HG02571 (cell line): Measurements from ENCODE around the gene MICAL3.
"Not testable (repeated sequence)": the region's sequence is repeated elsewhere in the genome, so short reads cannot be mapped to it uniquely, and the experiment has no call there.

ENCODE experiments used
- ATAC-seq: cut with Tn5 transposase; IDR thresholded peaks from one replicate; pipeline ENCODE4 v1.9.1; 2021; ENCODE audit warnings: mild to moderate bottlenecking, moderate library complexity; ENCODE audit not compliant: unreplicated experiment

Gene MICAL3

DNA sequence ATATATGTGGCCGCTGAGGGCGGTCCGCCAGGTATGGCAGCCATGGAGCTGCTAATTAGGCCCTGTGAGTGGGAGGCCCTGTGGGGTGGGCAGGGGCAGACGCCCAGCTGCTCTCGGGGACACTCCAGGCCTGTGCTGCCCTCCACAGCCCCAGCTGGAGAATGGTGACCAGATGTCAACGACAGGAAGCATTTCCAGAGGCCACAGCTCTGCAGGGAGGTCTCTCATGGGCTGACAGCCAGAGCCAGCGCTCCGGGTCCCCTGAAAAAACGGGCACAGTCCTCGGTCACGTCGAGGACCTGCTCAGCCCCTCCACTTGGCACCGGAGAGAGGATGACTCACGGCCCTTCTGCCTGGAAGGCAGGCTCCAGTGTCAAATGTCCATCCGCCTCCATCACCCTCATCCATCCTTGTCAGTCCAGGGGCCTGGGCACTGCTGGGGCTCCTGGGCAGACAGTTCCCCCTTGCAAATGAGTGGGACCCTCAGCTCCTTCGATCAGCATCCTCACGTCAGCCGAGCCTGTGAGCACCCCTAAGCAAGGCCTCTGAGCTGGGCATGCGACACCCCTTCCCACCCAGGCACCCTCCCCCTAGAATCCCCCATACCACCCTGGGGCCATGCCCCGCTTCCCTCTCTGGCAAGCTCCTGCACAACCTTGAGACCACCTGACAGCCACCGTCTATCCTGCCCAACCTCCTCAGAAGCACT is 252.0 kb downstream of the MICAL3 start:
- ATAC-seq, result no peak

- no peak for ATAC-seq
Observed at GRCh38 chr22:17770180-17771077, 253.9 kb downstream of the MICAL3 start.

GRCh38 chr22:17769716-17770082 is 254.7 kb downstream of the MICAL3 start:
- no peak for ATAC-seq

DNA sequence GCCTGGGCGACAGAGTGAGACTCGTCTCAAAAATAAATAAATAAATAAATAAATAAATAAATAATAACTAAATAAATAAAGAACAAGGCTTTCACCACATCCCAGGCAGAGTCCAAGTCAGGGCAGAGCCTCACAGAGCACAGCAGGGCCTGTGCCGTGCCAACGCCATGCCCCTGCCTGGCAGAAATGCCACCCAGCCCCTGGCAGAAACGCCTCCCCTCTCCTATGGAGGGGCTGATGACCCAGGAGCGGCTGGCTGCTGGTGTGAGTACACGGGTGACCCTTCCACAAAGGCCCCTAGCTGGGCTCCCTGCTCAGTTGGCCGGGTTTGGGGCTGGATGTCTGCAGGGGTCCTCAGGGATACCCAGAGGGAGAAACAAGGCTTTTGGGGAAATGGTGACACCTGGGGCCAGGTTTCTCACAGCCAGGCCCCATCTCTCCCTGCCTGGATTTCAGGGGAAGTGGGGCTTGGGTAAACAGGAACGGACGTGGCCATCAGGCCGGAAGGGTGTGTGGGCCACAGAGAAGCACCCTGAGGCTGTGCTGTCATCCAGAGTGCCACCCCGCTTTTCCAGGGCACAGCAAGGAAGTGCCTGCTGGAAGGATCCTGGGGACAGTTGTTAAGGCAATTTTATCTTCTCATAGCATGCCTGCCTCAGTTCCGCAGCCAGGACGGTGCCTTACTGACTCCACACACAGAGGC is 255.2 kb downstream of the MICAL3 start:
- no peak for ATAC-seq

DNA sequence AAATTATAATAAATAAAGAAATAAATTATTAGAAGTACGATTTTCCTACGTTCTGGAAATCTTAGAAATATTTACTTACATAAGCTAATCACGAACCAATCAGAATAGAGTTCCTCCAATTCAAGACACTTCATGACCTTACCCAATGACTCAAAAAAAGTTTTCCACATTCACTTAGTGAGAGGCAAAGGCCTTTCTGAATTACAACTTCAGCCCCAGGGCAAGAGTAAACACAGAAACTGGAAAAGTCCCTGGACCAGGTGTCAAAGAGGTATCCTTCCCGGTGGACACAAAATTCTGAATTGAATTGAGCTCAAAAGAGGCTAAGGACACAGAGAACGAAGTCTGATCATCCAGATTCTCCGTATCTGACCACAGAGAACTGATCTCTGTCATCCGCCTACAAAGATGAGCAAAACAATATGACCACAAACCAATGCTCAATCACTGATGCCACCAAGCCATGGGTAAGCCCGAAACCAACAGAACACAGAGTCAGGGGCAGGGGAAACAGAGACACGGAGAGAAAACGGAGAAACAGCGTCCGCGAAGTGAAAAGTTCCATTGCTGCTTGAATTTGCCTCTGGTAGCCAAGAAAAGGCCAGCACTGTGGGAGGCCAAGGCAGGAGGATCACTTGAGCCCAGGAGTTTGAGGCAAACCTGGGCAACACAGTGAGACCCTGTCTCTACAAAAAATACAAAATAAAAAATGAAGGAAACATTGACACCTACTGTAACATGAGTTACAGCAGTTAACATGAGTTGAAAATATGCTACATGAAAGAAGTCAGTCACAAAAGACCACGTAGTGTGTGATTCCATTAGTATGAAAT is 256.9 kb downstream of the MICAL3 start:
- peak; percentile 69 for ATAC-seq

DNA sequence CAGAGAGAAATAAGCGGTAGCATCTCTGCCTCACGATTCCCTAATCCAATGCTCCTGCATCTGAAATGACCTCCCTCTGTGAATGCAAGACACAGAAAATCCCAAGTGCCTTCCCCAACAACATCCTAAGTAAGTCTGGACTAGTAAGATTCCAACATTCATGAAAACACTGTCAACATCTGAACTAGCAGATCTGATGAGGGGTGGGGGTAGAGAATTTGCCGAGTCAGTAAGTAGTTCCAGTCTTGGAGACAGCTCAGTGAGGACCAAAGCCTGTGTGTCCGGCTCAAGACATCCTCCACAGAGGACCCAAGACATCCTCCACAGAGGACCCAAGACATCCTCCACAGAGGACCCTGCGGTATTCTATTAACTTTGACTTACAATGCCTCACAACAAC is 259.5 kb downstream of the MICAL3 start:
- ATAC-seq, result not testable (repeated sequence)

DNA sequence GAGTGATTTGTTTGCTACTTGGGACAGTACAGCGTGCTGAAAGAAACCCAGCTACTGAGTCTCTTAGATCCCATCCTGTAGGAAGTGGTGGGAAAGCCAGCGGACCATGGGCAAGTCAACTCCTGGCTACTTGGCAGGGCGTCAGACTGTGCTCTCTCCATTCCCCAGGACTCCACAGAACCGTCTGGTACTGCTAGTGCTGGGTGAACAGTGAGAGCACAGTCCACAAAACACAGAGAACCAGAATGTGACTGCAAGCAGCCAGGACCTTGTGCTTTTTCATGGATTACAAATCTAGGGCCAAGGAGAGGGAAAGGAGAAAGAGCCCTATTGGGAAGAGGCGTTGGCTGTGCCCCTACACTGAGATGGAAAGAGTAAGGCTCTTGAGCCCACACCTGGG is 260.3 kb downstream of the MICAL3 start:
- ATAC-seq, result no peak

GRCh38 chr22:17763442-17763841 is 260.9 kb downstream of the MICAL3 start:
- not testable (repeated sequence) for ATAC-seq

- no peak for ATAC-seq
Observed at GRCh38 chr22:17761138-17761488, 263.2 kb downstream of the MICAL3 start.

DNA sequence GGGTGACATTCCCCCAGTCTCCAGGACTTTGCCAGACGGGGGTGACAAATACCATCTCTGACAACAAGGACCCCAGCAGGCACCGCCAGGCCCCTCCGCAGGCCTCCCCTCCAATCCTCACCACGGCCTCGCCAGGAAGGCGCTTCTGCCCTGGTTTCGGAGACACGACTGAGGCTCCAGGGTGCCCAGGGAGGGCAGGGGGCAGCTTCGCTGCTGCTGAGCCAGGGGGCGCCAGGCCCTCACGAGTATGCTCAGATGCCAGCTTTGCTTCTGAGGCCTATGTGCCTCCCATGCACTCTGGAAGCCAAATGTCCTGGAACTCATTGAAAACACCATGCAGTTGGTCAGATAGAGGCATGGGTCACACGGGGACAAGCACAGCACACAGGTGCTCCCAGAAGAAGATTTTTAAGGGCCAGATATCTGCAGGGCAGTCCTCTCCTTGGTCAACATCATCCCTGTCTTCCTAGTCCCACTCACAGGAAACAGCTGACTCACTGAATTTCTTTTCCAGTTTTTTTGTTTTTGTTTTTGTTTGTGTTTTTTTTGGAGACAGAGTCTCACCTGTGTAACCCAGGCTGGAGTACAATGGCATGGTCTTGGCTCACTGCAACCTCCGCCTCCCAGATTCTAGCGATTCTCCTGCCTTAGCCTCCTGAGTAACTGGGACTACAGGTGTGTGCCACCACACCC is 270.0 kb downstream of the MICAL3 start:
- ATAC-seq, result no peak

GRCh38 chr22:17753401-17753989 is 270.9 kb downstream of the MICAL3 start:
- ATAC-seq, result no peak

DNA sequence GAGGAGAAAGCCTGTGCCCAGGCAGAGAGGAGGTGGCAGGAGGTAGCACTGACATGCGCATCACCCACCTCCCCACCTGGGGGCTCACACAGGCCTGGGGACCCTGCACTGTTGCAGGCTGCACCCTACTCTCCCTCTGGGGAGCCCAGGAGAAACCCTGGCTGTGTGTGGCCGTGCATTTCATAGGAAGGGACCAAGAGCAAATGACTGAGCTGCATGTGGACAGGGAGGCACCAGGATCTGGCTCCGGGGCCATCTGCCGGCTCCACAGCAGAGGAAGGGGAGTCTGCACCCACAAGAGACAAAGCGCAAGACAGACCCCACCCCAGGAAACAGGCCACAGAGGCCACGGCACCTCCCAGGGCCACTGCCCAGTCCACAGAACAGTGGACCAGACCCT is 272.8 kb downstream of the MICAL3 start:
- no peak for ATAC-seq

GRCh38 chr22:17749605-17750395 is 274.6 kb downstream of the MICAL3 start:
- ATAC-seq, result no peak

DNA sequence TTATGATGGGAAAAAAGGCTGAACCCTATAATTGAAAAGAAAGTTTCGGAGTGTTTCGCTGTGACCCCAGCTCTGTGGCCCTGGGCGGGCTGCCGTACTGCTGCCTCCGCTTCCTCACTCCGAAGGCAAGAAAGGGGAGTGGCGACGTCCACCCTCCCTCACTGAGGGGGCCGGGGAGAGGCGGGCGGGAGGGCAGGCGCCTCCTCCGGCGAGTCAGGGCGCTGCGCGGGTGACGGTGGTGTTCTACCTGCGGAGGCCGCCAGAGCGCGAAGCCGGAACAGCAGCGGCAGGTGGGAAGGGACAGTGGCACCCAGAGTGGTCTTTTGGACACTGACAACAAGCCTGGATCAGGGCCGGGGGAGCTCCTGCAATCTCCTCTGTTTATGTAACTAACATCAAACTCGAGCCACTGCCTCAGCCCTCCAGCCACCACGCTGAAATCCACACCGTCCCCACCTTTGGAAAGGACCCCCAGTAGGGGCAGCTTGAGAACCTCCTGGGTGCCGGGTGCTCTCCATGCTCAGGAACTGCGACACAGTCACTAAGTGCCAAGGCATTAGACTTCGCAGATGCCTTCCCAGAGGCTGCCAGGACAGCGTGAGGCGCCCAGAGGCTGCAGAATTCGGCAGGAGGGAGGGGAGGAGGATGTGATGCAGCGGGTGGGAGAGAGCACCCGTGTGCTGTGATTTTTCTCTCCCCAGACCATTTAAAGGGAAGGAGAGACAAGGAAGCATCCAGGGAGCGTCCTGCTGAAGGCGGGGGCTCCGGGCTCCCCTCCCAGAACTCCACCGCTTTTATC is 275.6 kb downstream of the MICAL3 start:
- no peak for ATAC-seq

GRCh38 chr22:17746916-17747315 is 277.4 kb downstream of the MICAL3 start:
- no peak for ATAC-seq

- ATAC-seq, result no peak
Observed at GRCh38 chr22:17744430-17744829, 279.9 kb downstream of the MICAL3 start.

- ATAC-seq, result no peak
Observed at GRCh38 chr22:17743661-17744411, 280.5 kb downstream of the MICAL3 start.

DNA sequence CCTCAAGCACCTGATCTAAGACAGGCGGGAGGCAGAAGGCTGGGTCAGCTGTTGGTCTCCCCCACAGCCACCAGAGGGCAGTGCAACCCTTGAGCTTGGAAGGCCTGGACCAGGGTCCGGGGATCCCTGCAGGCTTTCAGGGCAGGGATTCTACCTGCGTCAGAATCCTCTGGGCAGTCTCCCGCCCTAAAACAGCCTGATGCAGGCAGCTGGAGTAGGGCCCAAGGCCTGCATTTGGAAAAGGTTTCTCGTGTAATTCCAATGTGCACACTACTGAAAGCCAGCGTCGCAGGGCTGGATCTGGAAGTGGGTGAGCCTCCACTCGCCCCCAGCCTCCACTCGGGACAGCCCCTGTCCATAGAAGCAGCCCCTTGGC is 281.8 kb downstream of the MICAL3 start:
- no peak for ATAC-seq
